ENCODE results near the gene REPS2.

Gene REPS2

GRCh38 chrX:17187136-17187756 is 240.8 kb downstream of the REPS2 start:
- in situ Hi-C loops (cut with HindIII; ENCODE audit: low sequenced_read_pairs), result no loop called here

DNA sequence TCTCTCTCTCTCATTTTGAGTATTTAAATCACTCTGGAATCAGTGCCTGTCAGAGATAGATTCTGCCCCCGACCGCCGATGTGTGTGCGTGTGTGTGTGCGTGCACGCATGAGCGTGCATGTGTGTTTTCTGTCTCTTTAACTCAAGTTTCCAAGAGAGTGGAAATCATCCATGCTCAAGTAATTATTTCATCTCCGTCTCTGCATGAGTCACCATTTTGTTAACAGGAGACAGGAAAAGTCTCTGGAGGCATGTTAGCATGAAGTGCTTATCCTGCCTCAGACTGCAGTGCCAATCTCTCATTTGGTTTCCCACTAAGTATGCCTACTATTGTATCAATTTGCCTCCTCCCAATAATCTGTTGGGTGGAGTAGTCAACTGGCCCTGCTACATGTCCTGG is 245.6 kb downstream of the REPS2 start:
- in situ Hi-C loops (cut with HindIII; ENCODE audit: low sequenced_read_pairs), result no loop called here
